Measurements from ENCODE around the gene NAIF1. TPM values are rescaled to one million over a fixed set of nuclear protein-coding genes. Genes with fewer than 3 reads are reported as not detected.

Gene NAIF1
- total and polyA plus RNA-seq, 7 donors: 5.5 to 11.0 (median 8.4) TPM

- 87 to 90% methylated on average over 13 of the region's 13 CpGs for WGBS, 2 donors
- H3K36me3 ChIP-seq: peaks cover 32 to 63% (median 48%) of the 10 kb centered on the region in 4 donors
- no peak overlapping the region for H3K4me3 ChIP-seq
- DNase-seq: no peak
- H3K27ac ChIP-seq: peak overlapping the region in 1 of 4 donors; percentile 1
- TF ChIP-seq CTCF (IDR thresholded peaks at IDR 0.05) (no peak), POLR2AphosphoS5 (IDR thresholded peaks at IDR 0.05) (no peak), POLR2A (IDR thresholded peaks at IDR 0.05) (no peak), EP300 (IDR thresholded peaks at IDR 0.05) (no peak)
- intact Hi-C loops (cut with DNase I): no loop called here
- H3K4me1 ChIP-seq: peaks cover 0 to 46% (median 39%) of the 10 kb centered on the region in 4 donors
- H3K9me3 ChIP-seq: no peaks in the 10 kb centered on the region
- no peaks in the 10 kb centered on the region for H3K27me3 ChIP-seq
Measured at GRCh38 chr9:128102196-128102595, 35.1 kb upstream of the NAIF1 start.

- TF ChIP-seq POLR2A (IDR thresholded peaks at IDR 0.05) (no peak), POLR2AphosphoS5 (IDR thresholded peaks at IDR 0.05) (no peak), CTCF (IDR thresholded peaks at IDR 0.05) (no peak), EP300 (IDR thresholded peaks at IDR 0.05) (no peak)
- Histone ChIP-seq H3K27ac (peak overlapping the region in 3 of 4 donors; percentile 1 to 98 (median 93)), H3K27me3 (no peaks in the 10 kb centered on the region), H3K36me3 (peaks cover 27 to 58% (median 42%) of the 10 kb centered on the region in 4 donors), H3K9me3 (no peaks in the 10 kb centered on the region), H3K4me1 (peaks cover 0 to 50% (median 40%) of the 10 kb centered on the region in 4 donors), H3K4me3 (no peak overlapping the region)
- DNase-seq: no peak
- intact Hi-C loops (cut with DNase I): no loop called here
- 87 to 89% methylated on average over 20 of the region's 20 CpGs for WGBS, 2 donors
Measured at GRCh38 chr9:128101690-128102089, 34.6 kb upstream of the NAIF1 start.

- Histone ChIP-seq H3K4me1 (peaks cover 0 to 50% (median 40%) of the 10 kb centered on the region in 4 donors), H3K36me3 (peaks cover 23 to 53% (median 38%) of the 10 kb centered on the region in 4 donors), H3K27ac (peak overlapping the region in 2 of 4 donors; percentile 93 to 98), H3K9me3 (no peaks in the 10 kb centered on the region), H3K27me3 (no peaks in the 10 kb centered on the region), H3K4me3 (peak overlapping the region in 1 of 4 donors; percentile 55)
- 86 to 92% methylated on average over 12 of the region's 12 CpGs for WGBS, 2 donors
- no peak for TF ChIP-seq EP300 (IDR thresholded peaks at IDR 0.05)
- no peak for TF ChIP-seq POLR2AphosphoS5 (IDR thresholded peaks at IDR 0.05)
- no peak for TF ChIP-seq POLR2A (IDR thresholded peaks at IDR 0.05)
- TF ChIP-seq CTCF (IDR thresholded peaks at IDR 0.05): no peak
- no peak for DNase-seq
- intact Hi-C loops (cut with DNase I): no loop called here
Measured at GRCh38 chr9:128101231-128101661, 34.1 kb upstream of the NAIF1 start.

GRCh38 chr9:128100581-128100980 is 33.5 kb upstream of the NAIF1 start:
- 90 to 92% methylated on average over 10 of the region's 10 CpGs for WGBS, 2 donors
- Histone ChIP-seq H3K27me3 (no peaks in the 10 kb centered on the region), H3K36me3 (peaks cover 16 to 47% (median 31%) of the 10 kb centered on the region in 4 donors), H3K4me3 (peak overlapping the region in 1 of 4 donors; percentile 55), H3K9me3 (no peaks in the 10 kb centered on the region), H3K4me1 (peaks cover 0 to 50% (median 40%) of the 10 kb centered on the region in 4 donors), H3K27ac (peak overlapping the region; percentile 91 to 98 (median 92))
- no peak for DNase-seq
- intact Hi-C loops (cut with DNase I): no loop called here
- TF ChIP-seq EP300 (IDR thresholded peaks at IDR 0.05) (no peak), CTCF (IDR thresholded peaks at IDR 0.05) (no peak), POLR2A (IDR thresholded peaks at IDR 0.05) (no peak), POLR2AphosphoS5 (IDR thresholded peaks at IDR 0.05) (no peak)

Measured in sigmoid colon (tissue), 7 donors.